ENCODE data around the gene KRTAP10-10. TPM values are rescaled to one million over a fixed set of nuclear protein-coding genes. Genes with fewer than 3 reads are reported as not detected.
"Not testable (repeated sequence)": the region's sequence is repeated elsewhere in the genome, so short reads cannot be mapped to it uniquely, and the experiment has no call there.

Gene KRTAP10-10
- polyA plus RNA-seq, 3 donors = not detected

DNA sequence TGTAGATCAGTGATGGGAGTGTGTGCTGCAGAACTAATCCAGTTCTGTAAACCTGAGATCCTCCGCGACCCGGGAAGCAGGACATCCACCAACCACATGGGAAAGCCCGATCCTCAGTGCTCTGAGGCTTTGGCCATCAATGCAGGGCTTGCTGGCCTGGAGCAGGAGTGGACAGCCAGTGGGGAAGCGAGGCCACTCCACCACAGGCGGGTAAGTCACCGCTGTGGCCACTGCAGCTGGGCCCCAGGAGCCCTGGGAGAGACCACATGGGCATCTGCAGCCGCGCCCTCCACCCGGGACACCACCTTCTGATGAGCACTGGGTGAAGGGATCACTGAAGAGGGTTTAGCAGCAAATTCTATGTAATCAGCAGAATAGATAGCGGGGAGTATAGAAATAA is 44.0 kb downstream of the KRTAP10-10 start:
- no peak for DNase-seq

DNA sequence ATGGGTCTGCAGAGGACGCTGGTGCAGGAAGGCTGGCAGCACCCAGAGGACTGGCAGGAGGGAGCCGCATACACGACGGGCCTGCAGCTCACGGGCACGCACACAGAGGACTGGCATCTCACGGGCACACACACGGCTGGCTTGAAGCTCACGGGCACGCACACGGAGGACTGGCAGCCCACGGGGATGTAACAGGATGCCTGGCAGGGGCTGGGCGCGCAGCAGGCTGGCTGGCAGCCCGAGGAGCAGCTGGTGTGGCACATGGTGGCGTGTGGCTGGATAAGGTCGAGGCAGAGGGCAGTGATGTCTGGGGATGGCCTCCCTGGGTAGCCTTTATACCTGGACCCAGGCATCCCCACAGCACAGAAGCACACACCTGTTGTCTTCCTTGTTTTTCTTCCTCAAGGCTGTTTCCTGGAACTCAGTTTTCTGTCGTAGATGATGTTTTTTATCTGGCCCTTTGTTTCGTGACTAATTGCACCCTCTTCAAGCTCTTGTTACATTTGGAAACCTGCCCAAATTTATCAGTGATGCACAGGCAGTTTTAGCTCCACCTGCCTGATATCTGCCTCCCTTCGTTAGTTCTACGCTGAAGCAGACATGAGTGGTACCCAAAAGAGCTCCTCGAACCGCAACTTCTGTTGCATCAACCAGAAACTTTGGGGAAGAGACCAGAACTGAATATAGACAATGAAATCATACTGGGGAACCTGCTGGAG is 44.9 kb downstream of the KRTAP10-10 start, which contains the start of gene KRTAP12-1:
Gene KRTAP12-1 (minus strand): TSS at position 303 of the 719 bp plus-strand sequence. CDS start 40 bp downstream, at position 263.
- DNase-seq = no peak

- no peak for DNase-seq
Measured at GRCh38 chr21:44682580-44683151, 45.5 kb downstream of the KRTAP10-10 start.

GRCh38 chr21:44684077-44684476 is 46.9 kb downstream of the KRTAP10-10 start:
- no peak for DNase-seq

DNA sequence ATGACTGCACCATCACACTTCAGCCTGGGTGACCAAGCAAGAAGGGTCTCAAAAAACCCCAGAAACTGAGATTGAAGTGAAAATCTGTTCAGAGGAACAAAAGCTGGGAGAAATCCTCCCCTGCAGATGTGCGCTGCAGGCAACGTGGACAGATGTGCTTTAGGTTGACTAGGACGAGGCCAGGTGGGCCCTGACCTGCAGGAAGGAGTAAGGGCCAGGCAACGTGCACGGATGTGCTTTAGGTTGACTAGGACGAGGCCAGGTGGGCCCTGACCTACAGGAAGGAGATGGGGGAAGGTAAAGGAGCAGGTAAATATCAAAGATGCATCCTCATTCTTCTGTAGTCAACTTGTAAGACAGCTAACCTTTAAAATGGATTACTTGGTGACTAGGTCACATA is 47.3 kb downstream of the KRTAP10-10 start:
- DNase-seq = no peak

DNA sequence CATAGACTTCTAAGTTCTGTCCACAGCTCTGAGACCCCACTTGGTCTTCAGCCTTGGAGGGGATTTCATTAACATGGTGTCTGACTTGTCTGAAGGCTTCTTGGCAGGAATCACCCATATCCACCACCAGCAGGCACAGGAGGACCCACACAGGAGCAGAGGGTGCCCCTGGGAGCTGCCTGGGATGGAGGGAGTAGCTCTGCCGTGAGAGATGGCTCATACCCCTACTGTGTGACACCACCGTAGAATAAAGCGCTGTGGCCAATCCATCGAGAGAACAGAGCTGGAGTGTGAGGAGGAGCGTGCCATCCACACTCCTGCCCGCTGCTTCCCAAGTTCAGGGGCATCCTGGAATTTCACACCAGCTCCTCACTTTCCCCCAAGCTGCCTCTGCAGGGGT is 47.9 kb downstream of the KRTAP10-10 start:
- not testable (repeated sequence) for DNase-seq

DNA sequence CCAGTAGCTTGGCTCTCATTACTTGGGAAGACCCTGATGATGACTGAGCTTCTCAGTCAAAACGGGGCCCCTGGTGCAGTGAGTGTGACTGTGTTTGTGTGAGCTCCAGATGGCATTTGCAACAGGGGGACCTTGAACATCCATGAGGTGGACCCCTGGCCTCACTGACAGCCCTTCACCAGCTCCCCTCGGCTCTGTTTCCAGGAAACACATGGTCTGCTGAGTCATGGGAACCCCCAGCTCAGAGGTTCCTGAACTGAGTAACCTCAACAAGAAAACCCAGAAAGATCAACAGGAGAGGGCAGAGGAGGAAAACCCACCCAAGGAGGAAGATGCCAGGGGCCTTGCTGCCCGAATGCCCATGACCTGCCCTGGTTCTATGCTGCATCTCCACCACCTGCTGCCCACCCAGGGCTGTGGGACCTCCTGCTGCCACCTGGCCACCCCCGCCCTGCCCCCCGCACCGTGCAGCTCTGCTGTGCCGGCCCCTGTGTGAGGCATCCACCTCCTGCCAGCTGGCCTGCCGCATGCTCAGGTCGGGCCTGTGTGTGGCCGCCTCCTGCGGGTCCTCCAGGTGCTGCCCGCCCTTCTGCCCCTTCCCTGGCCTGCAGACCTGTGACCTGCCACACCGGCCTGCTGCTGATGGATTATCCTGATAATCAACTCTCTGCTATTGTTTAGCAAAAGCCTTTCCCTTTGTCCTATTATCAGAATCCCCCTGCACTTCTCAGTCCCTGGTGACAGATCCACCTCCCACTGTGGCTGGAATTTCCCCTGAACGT is 49.0 kb downstream of the KRTAP10-10 start:
- DNase-seq = no peak

- DNase-seq = no peak
Measured at GRCh38 chr21:44686843-44687561, 49.8 kb downstream of the KRTAP10-10 start.

- no peak for DNase-seq
Measured at GRCh38 chr21:44687671-44688070, 50.5 kb downstream of the KRTAP10-10 start.

Other genes with a start within 250 kb of the KRTAP10-10 start
- gene LRRC3, start 181.8 kb upstream of the KRTAP10-10 start, polyA plus RNA-seq (ENCODE audit: insufficient read length in 3 of 3) = 1 to 10 TPM; 4.6 to 5.6 (median 5.2) TPM
- gene KRTAP10-1, start 97.2 kb upstream of the KRTAP10-10 start, polyA plus RNA-seq (ENCODE audit: insufficient read length in 3 of 3) = not detected
- gene KRTAP10-2, start 85.9 kb upstream of the KRTAP10-10 start, polyA plus RNA-seq (ENCODE audit: insufficient read length in 3 of 3) = not detected
- gene KRTAP10-3, start 78.6 kb upstream of the KRTAP10-10 start, polyA plus RNA-seq (ENCODE audit: insufficient read length in 3 of 3) = not detected
- not detected for gene KRTAP10-4, start 63.6 kb upstream of the KRTAP10-10 start, polyA plus RNA-seq (ENCODE audit: insufficient read length in 3 of 3)
- not detected for gene KRTAP10-5, start 56.8 kb upstream of the KRTAP10-10 start, polyA plus RNA-seq (ENCODE audit: insufficient read length in 3 of 3)
- not detected for gene KRTAP10-6, start 44.9 kb upstream of the KRTAP10-10 start, polyA plus RNA-seq (ENCODE audit: insufficient read length in 3 of 3)
- not detected for gene KRTAP10-7, start 36.8 kb upstream of the KRTAP10-10 start, polyA plus RNA-seq (ENCODE audit: insufficient read length in 3 of 3)
- not detected for gene KRTAP10-8, start 25.3 kb upstream of the KRTAP10-10 start, polyA plus RNA-seq (ENCODE audit: insufficient read length in 3 of 3)
- not detected for gene KRTAP10-9, start 10.3 kb upstream of the KRTAP10-10 start, polyA plus RNA-seq (ENCODE audit: insufficient read length in 3 of 3)
- gene KRTAP10-11, start 9.1 kb downstream of the KRTAP10-10 start, polyA plus RNA-seq (ENCODE audit: insufficient read length in 3 of 3) = not detected
- gene KRTAP12-4, start 17.3 kb downstream of the KRTAP10-10 start, polyA plus RNA-seq (ENCODE audit: insufficient read length in 3 of 3) = not detected
- not detected for gene KRTAP12-3, start 20.6 kb downstream of the KRTAP10-10 start, polyA plus RNA-seq (ENCODE audit: insufficient read length in 3 of 3)
- gene KRTAP12-2, start 29.6 kb downstream of the KRTAP10-10 start, polyA plus RNA-seq (ENCODE audit: insufficient read length in 3 of 3) = not detected
- not detected for gene KRTAP12-1, start 44.8 kb downstream of the KRTAP10-10 start, polyA plus RNA-seq (ENCODE audit: insufficient read length in 3 of 3)
- gene KRTAP10-12, start 59.8 kb downstream of the KRTAP10-10 start, polyA plus RNA-seq (ENCODE audit: insufficient read length in 3 of 3) = not detected
- gene TSPEAR, start 74.2 kb downstream of the KRTAP10-10 start, polyA plus RNA-seq (ENCODE audit: insufficient read length in 3 of 3) = 1 to 10 TPM in 2 of 3 donors, under 1 TPM in 1; 0.95 to 1.1 (median 1.0) TPM
- 100 to 1,000 TPM in 2 of 3 donors, 10 to 100 TPM in 1; 63.5 to 144 (median 125) TPM for gene UBE2G2, start 164.5 kb downstream of the KRTAP10-10 start, polyA plus RNA-seq (ENCODE audit: insufficient read length in 3 of 3)
- 100 to 1,000 TPM; 101 to 116 (median 106) TPM for gene SUMO3, start 180.7 kb downstream of the KRTAP10-10 start, polyA plus RNA-seq (ENCODE audit: insufficient read length in 3 of 3)
- gene PTTG1IP, start 236.3 kb downstream of the KRTAP10-10 start, polyA plus RNA-seq (ENCODE audit: insufficient read length in 3 of 3) = 100 to 1,000 TPM; 279 to 290 (median 279) TPM